ENCODE results near the gene FHL2. TPM values are rescaled to one million over a fixed set of nuclear protein-coding genes. Genes with fewer than 3 reads are reported as not detected.

Gene FHL2
- total RNA-seq, 1 donor from 2014 or later: 18.5 TPM

DNA sequence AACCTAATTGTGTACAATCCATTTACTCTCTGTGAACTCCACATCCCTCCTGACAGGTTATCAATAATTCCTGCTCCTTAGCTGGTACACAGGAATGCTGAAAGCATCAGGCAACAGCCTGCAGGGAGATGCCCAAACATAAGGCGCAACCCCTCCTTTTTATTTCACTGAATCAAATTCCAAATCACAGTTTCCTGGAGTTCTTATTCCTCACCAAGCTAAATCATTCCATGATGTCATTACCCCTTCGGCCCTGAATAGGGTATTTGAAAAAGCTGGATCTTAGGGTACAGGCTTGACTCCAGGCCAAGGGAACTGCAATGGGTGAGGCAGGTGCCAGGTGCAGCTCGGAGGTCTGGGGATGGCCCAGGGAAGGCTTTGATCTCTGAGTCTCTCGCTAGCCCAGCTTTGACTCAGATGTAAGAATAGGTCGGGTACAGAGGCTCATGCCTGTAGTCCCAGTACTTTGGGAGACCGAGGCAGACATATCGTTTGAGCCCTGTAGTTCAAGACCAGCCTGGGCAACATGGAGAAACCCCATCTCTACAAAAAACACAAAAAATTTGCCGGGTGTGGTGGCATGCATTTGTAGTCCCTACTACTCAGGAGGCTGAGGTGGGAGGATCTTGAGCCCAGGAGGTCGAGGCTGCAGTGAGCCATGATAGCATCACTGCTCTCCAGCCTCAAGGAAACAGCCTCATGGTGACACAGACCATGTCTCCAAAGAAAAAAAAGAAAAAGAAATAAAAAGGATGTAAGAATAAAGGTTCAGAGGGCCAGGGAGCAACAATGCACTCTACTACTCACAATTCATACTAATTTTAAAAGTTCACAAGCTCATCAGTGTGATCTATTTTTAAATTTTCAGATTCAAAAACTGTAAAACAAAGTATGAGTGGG lies 6.8 kb downstream of the FHL2 start:
- H3K27me3 Mint-ChIP-seq (ENCODE audit: unreplicated experiment): no peaks in the 10 kb centered on the region
- peaks cover 38% of the 10 kb centered on the region for H3K4me1 Mint-ChIP-seq (ENCODE audit: unreplicated experiment)
- no peak for DNase-seq (ENCODE audit: low spot score)

DNA sequence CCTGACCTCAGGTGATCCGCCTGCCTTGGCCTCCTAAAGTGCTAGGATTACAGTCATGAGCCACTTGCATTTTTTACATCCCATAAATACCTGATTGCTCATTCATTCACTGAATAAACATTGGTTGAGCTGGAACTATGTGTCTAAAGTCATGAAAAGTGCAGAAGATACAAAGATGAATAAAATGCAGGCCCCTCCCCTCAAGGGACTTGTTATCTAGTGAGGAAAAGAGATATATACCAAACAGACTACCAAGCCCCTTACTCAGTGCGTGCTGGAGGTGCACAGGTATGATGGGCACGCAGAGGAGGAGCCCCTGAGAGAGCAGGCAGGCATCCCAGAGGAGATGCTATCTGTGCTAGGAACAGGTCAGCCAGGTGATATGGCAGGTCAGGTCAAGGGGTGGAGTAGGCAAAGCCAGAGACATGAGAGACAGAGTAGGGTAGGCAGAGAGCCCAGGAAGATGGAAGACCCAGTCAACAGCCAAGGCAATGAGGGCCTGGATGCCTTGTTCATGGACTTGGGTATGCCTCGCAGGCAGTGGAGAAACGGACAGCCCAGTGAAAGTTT lies 7.7 kb downstream of the FHL2 start:
- no peak overlapping the region for H3K4me3 Mint-ChIP-seq (ENCODE audit: unreplicated experiment)
- no peak overlapping the region for H3K27ac Mint-ChIP-seq (ENCODE audit: unreplicated experiment)
- peaks cover 34% of the 10 kb centered on the region for H3K4me1 Mint-ChIP-seq (ENCODE audit: unreplicated experiment)
- H3K36me3 Mint-ChIP-seq (ENCODE audit: low read depth, unreplicated experiment): peaks cover 14% of the 10 kb centered on the region
- TF ChIP-seq, protein P1, sequence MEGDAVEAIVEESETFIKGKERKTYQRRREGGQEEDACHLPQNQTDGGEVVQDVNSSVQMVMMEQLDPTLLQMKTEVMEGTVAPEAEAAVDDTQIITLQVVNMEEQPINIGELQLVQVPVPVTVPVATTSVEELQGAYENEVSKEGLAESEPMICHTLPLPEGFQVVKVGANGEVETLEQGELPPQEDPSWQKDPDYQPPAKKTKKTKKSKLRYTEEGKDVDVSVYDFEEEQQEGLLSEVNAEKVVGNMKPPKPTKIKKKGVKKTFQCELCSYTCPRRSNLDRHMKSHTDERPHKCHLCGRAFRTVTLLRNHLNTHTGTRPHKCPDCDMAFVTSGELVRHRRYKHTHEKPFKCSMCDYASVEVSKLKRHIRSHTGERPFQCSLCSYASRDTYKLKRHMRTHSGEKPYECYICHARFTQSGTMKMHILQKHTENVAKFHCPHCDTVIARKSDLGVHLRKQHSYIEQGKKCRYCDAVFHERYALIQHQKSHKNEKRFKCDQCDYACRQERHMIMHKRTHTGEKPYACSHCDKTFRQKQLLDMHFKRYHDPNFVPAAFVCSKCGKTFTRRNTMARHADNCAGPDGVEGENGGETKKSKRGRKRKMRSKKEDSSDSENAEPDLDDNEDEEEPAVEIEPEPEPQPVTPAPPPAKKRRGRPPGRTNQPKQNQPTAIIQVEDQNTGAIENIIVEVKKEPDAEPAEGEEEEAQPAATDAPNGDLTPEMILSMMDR (IDR thresholded peaks at IDR 0.05; ENCODE audit: unreplicated experiment): no peak
- no peaks in the 10 kb centered on the region for H3K27me3 Mint-ChIP-seq (ENCODE audit: unreplicated experiment)
- H3K9me3 Mint-ChIP-seq (ENCODE audit: unreplicated experiment): no peaks in the 10 kb centered on the region
- DNase-seq (ENCODE audit: low spot score): no peak

More for the DNA sequence above, 6.8 kb downstream of the FHL2 start:
- Mint-ChIP-seq H3K4me3 (ENCODE audit: unreplicated experiment) (no peak overlapping the region), H3K27ac (ENCODE audit: unreplicated experiment) (no peak overlapping the region), H3K36me3 (ENCODE audit: low read depth, unreplicated experiment) (peaks cover 14% of the 10 kb centered on the region), H3K9me3 (ENCODE audit: unreplicated experiment) (no peaks in the 10 kb centered on the region)
- TF ChIP-seq, protein P1 (IDR thresholded peaks at IDR 0.05; ENCODE audit: unreplicated experiment): no peak

DNA sequence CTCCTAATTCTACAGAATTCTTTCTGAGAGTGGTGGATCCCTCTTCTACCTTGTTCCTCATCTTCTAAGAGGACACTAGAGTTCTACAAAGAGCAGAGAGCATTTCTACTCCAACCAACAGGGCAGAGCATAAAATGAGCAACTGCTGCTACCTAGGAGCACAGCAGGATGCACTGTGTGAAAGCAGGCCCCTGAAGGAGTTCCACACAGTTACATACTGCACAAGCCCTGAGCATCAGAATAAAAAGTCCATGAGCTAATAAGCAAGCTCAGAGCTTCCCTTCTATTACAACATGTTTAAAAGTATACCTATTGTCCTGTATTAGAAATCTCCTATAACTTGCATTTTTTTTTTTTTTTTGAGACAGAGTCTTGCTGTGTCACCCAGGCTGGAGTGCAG lies 8.4 kb downstream of the FHL2 start:
- Mint-ChIP-seq H3K27ac (ENCODE audit: unreplicated experiment) (no peak overlapping the region), H3K36me3 (ENCODE audit: low read depth, unreplicated experiment) (peaks cover 17% of the 10 kb centered on the region), H3K4me3 (ENCODE audit: unreplicated experiment) (no peak overlapping the region), H3K27me3 (ENCODE audit: unreplicated experiment) (no peaks in the 10 kb centered on the region), H3K9me3 (ENCODE audit: unreplicated experiment) (no peaks in the 10 kb centered on the region), H3K4me1 (ENCODE audit: unreplicated experiment) (peaks cover 28% of the 10 kb centered on the region)
- TF ChIP-seq, protein P1 (IDR thresholded peaks at IDR 0.05; ENCODE audit: unreplicated experiment): no peak
- no peak for DNase-seq (ENCODE audit: low spot score)

DNA sequence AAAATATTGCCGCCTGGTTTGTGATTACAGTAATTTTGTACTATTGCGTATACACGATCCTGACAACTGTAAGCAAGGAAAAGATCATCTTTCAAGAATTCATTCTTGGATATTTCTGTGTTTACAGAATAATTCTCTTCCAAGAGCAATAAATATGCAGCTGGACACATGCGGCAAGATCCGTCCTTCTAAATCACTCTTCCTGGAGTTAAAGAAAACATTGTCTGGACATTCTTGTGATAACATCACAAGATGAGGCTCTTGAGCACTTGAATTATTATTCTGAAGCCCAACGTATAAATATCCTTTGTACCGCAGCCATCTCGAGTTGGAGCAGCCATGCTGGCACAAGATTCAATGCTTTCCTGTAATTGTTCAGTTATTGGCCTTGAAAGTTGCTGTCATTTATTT lies 9.9 kb downstream of the FHL2 start:
- no peaks in the 10 kb centered on the region for H3K9me3 Mint-ChIP-seq (ENCODE audit: unreplicated experiment)
- no peak overlapping the region for H3K4me3 Mint-ChIP-seq (ENCODE audit: unreplicated experiment)
- H3K36me3 Mint-ChIP-seq (ENCODE audit: low read depth, unreplicated experiment): peaks cover 25% of the 10 kb centered on the region
- TF ChIP-seq, protein P1 (IDR thresholded peaks at IDR 0.05; ENCODE audit: unreplicated experiment): no peak
- no peaks in the 10 kb centered on the region for H3K27me3 Mint-ChIP-seq (ENCODE audit: unreplicated experiment)
- peaks cover 26% of the 10 kb centered on the region for H3K4me1 Mint-ChIP-seq (ENCODE audit: unreplicated experiment)
- DNase-seq (ENCODE audit: low spot score): no peak
- H3K27ac Mint-ChIP-seq (ENCODE audit: unreplicated experiment): no peak overlapping the region

DNA sequence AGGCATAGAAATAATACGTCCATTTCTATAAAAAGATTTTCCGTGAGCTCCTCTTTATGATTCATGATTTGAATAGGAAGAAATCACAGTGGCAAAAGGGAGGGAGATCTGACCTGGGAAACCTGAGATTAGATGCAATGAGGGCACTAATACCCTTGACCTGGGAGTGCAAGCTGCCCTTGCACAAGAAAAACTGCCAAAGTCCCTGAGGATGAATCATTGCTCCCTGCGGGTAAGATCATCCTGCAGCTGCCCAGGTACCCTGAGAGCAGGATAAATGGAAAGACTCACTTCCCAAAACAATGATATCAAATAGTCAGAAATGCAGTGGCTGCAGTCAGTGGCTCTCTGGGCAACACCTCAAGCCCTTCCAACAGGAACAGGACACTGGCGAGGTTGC lies 11.6 kb downstream of the FHL2 start:
- H3K4me3 Mint-ChIP-seq (ENCODE audit: unreplicated experiment): no peak overlapping the region
- no peaks in the 10 kb centered on the region for H3K9me3 Mint-ChIP-seq (ENCODE audit: unreplicated experiment)
- no peaks in the 10 kb centered on the region for H3K27me3 Mint-ChIP-seq (ENCODE audit: unreplicated experiment)
- TF ChIP-seq, protein P1 (IDR thresholded peaks at IDR 0.05; ENCODE audit: unreplicated experiment): no peak
- no peak overlapping the region for H3K27ac Mint-ChIP-seq (ENCODE audit: unreplicated experiment)
- peaks cover 25% of the 10 kb centered on the region for H3K36me3 Mint-ChIP-seq (ENCODE audit: low read depth, unreplicated experiment)
- DNase-seq (ENCODE audit: low spot score): no peak
- peaks cover 15% of the 10 kb centered on the region for H3K4me1 Mint-ChIP-seq (ENCODE audit: unreplicated experiment)
